ENCODE data around the gene RAB3GAP2.

DNA sequence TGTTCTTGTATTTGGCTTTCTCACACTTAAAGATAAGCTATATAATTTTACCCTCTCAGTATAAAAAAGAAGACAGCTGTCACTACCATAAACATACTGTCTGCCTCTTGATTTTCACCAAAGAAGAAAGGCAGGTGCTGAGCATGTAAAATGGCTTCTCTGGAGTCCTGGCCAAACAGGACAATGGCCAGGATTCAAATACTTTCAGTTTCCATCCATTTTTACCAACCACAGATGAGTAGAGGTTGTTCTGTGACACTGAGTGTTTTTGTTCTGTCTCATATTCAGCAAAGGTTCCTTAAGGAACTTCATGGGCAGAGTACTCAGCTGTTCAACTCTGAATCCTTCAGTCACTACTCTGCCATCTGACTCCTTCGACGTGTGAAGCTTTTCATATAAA is 29.4 kb upstream of the RAB3GAP2 start:
- TF ChIP-seq, protein P1, sequence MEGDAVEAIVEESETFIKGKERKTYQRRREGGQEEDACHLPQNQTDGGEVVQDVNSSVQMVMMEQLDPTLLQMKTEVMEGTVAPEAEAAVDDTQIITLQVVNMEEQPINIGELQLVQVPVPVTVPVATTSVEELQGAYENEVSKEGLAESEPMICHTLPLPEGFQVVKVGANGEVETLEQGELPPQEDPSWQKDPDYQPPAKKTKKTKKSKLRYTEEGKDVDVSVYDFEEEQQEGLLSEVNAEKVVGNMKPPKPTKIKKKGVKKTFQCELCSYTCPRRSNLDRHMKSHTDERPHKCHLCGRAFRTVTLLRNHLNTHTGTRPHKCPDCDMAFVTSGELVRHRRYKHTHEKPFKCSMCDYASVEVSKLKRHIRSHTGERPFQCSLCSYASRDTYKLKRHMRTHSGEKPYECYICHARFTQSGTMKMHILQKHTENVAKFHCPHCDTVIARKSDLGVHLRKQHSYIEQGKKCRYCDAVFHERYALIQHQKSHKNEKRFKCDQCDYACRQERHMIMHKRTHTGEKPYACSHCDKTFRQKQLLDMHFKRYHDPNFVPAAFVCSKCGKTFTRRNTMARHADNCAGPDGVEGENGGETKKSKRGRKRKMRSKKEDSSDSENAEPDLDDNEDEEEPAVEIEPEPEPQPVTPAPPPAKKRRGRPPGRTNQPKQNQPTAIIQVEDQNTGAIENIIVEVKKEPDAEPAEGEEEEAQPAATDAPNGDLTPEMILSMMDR (IDR thresholded peaks at IDR 0.05) = no peak
- no peak for TF ChIP-seq POLR2A (IDR thresholded peaks at IDR 0.05)

All from uterus (tissue), 2 donors.